Hair follicle dermal papilla cell (primary cell): ENCODE measurements around the gene TSPAN4. TPM values are rescaled to one million over a fixed set of nuclear protein-coding genes. Genes with fewer than 3 reads are reported as not detected.

ENCODE experiments used
- small RNA-seq: library from RNA; depleted of rRNA; stranded (forward); fragments of <200 nt; gene quantifications from one replicate; pipeline ENCODE3, GENCODE V24; 2012
- total RNA-seq: library from RNA; depleted of rRNA; stranded (reverse); fragments of >200 nt; gene quantifications from 2 replicates; pipeline ENCODE4 v1.2.3, GENCODE V29; 2012

Gene TSPAN4, protein sequence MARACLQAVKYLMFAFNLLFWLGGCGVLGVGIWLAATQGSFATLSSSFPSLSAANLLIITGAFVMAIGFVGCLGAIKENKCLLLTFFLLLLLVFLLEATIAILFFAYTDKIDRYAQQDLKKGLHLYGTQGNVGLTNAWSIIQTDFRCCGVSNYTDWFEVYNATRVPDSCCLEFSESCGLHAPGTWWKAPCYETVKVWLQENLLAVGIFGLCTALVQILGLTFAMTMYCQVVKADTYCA
- 129 and 138 TPM in 2 replicates for total RNA-seq

DNA sequence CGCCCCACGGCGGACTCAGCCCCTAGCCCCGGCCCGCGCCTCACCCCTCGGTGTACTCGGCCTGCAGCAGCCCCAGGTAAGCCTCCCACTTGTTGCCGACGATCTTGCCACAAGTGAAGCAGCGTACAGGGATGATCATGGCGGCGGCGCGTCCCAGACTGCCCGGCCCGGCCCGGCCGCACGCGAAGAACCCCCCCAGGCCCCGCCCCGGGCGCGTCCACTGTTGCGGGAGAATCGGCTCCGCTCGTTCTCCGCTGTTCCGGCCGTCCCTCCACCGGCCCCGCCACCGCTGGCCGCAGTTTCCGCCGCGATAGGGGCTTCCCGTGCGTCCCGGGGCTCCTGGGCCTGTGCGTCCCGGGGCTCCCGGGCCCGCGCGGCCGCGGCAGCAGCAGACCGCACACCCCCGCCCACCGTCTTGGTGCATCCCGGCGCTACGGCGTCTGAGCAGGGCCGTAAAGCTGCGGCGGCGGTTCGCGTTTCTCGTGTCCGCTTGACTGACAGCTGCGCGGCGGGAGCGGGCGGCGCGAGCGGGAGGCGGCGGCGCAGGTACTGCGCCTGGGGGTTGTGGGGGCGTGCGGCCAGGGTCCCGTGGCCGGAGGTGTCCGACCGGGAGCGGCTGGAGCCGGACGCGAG is at the start of gene TSPAN4, which contains the start of gene POLR2L:
TSS of gene TSPAN4 (plus strand) at position 483 of the 633 bp plus-strand sequence. CDS start 7,453 bp downstream, outside the sequence.
TSS of gene POLR2L (minus strand) at position 160 of the 633 bp plus-strand sequence. CDS start at position 139, 21 bp downstream.

DNA sequence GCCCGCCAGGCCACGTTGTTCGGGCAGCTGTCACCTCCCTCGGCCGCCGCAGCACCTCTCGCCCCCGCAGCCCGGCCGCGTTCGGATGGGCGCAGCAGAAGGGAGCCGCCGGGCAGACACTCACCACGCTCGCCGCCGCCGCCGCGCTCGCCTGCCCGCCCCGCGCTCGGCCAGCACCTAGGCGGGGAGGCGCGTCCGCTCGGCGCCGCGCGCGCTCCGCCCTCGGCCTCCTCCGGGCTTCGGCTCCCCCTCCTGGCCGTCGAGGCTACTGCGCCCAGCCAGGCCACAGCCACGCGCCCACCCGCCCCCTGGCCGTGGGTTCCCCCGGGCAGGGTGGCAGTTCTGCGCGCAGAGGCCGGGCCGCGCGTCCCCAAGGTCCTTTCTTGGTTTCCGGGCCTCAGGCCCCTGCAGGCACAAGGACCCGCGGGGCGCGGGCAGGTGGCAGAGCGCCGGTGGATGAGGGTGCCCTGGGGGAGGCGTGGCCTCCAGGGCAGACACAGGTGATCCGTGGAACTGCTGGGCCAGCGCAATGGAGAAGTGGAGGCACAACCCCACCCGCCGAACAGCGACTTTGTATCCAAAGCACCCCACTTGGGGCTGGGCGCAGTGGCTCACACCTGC is 44.4 kb upstream of the TSPAN4 start, which contains the start of gene SLC25A22:
TSS of gene SLC25A22 (minus strand) at position 189 of the 621 bp plus-strand sequence. CDS start 3,275 bp downstream, outside the sequence.

DNA sequence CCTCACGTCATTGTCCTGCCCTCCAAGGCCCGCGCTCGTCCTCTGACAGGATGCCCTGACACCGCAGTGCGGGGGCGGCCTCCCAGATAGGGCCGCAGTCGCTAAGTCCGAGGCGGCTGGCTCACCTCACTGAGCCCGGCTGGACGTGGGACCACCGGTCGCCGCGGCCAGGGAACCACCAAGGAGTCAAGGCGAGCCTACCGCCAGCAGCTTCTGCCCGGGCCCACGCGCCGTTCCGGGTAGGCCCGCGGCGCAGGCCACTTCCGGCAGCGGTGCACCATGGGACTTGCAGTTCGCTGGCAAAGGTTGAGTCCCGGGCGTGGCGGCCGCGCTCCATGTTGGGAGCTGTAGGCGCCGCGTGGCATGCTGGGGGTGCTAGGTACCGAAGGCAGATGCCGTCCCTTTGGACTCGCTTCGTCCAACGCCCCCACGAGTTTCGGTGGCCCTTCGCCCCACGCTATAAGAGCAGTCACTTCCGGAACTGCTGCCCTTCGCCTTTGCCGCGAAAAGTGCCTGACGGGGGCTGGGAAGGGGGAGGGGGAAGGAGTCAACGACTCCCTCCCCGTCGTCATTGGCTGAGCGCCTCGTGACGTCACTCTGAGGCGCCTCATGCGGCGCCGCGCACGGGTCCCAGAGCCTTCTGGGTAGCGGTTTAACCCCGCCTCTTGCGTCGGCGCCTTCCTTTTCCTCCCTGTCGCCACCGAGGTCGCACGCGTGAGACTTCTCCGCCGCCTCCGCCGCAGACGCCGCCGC is 33.2 kb upstream of the TSPAN4 start, which contains the start of gene RPLP2:
TSS of gene RPLP2 (plus strand) at position 681 of the 753 bp plus-strand sequence. CDS start 268 bp downstream, outside the sequence.

DNA sequence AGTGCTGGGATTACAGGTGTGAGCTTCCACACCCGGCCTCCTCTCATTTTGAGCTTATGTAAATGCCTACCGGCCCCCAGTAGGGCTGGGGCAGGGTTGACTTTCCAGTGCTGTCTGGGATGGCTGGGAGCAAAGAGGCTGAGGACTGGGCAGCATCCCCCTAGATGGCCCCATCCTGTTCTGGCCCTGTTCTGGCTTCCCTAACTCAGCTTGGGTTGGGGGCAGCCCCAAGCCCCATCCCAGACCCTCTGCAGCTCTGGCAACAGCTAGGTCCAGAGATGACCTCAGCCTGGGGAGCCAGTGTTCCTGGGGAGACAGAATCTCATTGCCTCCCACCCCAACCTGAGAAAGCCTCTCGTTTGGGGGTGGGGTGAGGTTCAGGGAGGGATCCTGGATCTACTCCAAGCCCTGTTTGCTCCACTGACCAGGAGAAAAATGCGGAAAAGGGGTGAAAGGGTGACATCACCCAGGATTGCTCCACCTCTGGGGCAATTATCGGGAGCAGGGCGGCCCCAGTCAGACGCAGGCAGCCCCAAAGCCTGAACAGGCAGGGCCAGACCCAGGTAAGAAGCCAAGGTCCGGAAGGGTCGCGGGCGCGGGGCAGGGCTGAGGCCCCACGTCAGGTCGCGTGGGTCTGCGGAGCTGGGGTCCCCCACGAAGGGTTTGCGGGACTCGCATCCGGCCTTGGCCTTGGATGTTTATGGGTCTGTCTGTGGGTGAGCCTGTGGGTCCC is 24.1 kb upstream of the TSPAN4 start, which contains the start of gene PNPLA2:
TSS of gene PNPLA2 (plus strand) at position 519 of the 733 bp plus-strand sequence. CDS start 805 bp downstream, outside the sequence.

DNA sequence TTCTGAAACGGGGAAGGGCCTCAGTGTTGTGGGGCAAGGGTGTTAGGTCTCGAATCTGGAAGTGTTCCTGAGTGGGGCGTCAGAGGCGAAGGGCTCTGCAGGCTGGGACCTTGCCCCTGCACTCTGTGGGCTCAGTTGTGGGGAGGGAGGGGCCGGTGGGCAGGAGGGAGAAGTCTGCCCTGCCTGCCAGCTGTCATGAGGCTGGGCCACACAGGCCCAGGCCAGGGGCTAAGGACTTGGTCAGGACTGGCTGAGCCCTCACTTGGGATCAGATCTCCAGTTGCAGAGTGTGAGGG is 14.8 kb upstream of the TSPAN4 start, which contains the start of gene CRACR2B:
TSS of gene CRACR2B (plus strand) at position 23 of the 296 bp plus-strand sequence. CDS start 689 bp downstream, outside the sequence.

DNA sequence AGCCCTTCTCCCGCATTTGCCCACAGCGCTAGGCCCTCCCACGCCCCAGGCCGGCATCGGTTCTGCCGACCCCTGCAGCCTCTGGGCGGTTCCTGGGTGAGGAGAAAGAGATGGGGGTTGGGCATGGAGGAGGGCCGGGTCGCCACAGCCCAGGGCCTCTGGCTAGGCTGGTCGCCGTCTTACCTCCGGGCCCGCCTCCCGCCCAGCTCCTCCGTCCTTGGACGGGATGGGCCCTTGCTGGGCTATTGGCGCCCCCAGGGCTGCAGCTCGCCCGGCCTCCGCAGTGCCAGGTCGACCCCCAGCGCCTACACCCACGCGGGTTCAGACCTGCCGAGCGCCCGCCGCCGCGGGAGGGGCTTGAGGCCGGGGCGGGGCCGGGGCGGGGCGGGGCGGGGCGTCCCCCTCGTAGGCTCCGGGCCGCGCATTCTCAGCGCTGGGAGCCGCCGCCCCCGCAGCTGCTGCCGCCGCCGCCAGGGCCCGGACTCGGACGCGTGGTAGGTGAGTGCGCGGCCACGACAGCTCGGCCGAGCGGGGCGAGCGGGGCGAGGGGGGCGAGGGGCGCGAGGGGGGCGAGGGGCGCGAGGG is 10.0 kb upstream of the TSPAN4 start, which contains the start of gene CD151:
TSS of gene CD151 (plus strand) at position 424 of the 585 bp plus-strand sequence. CDS start 3,118 bp downstream, outside the sequence.

DNA sequence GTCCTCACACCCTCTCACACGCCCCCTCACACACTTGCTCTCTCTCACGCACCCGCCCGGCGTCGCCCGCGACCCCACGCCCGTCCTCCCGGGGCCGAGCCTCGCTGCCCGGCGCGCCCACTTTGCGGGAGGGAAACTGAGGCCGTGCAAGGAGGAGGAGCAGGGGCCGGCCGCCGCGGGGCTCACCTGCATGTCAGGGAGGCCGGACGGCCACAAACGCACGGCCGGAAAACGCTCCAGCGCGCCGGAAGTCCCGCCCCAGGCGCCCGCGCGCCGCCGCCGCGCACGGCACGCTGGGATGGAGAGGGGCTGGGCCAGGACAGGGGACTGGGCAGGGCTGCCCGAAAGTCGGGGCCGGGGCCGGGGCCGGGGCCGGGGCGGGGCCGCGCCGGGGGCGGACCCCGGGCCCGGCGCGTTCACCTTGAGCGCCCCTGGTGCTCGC is 68.0 kb downstream of the TSPAN4 start, which contains the start of gene CHID1:
TSS of gene CHID1 (minus strand) at position 222 of the 442 bp plus-strand sequence. CDS start 5,994 bp downstream, outside the sequence.

Small RNA genes lying within 50 kb of the gene (small RNA-seq; reads per million reads assigned to genes)
- gene SNORA52, result not detected

Other genes starting within 250 kb of the TSPAN4 start
- gene IRF7, start 226.9 kb upstream of the TSPAN4 start, total RNA-seq, result 10.6 and 18.5 TPM in 2 replicates
- gene CDHR5, start 217.9 kb upstream of the TSPAN4 start, total RNA-seq, result not detected in 2 replicates
- gene SCT, start 215.7 kb upstream of the TSPAN4 start, total RNA-seq, result not detected in 2 replicates
- 0.12 and 0.32 TPM in 2 replicates for gene DRD4, start 205.6 kb upstream of the TSPAN4 start, total RNA-seq
- gene DEAF1, start 147.6 kb upstream of the TSPAN4 start, total RNA-seq, result 37.0 and 40.8 TPM in 2 replicates
- gene TMEM80, start 147.0 kb upstream of the TSPAN4 start, total RNA-seq, result 8.9 and 17.2 TPM in 2 replicates
- gene EPS8L2, start 136.6 kb upstream of the TSPAN4 start, total RNA-seq, result 19.3 and 31.7 TPM in 2 replicates
- gene TALDO1, start 95.4 kb upstream of the TSPAN4 start, total RNA-seq, result 92.8 and 94.2 TPM in 2 replicates
- gene GATD1, start 65.4 kb upstream of the TSPAN4 start, total RNA-seq, result 48.3 and 49.3 TPM in 2 replicates
- gene CEND1, start 52.8 kb upstream of the TSPAN4 start, total RNA-seq, result 0.97 and 1.9 TPM in 2 replicates
- gene SLC25A22, start 44.6 kb upstream of the TSPAN4 start, total RNA-seq, result 14.2 and 17.4 TPM in 2 replicates
- gene PIDD1, start 37.6 kb upstream of the TSPAN4 start, total RNA-seq, result 4.4 and 5.6 TPM in 2 replicates
- 47.4 and 134 TPM in 2 replicates for gene RPLP2, start 32.9 kb upstream of the TSPAN4 start, total RNA-seq
- 29.4 and 33.1 TPM in 2 replicates for gene PNPLA2, start 23.9 kb upstream of the TSPAN4 start, total RNA-seq
- 0.32 and 0.85 TPM in 2 replicates for gene CRACR2B, start 14.9 kb upstream of the TSPAN4 start, total RNA-seq
- gene CD151, start 9.9 kb upstream of the TSPAN4 start, total RNA-seq, result 283 and 456 TPM in 2 replicates
- gene POLR2L, start 323 bp upstream of the TSPAN4 start, total RNA-seq, result 67.7 and 69.6 TPM in 2 replicates
- gene CHID1, start 68.0 kb downstream of the TSPAN4 start, total RNA-seq, result 63.4 and 63.6 TPM in 2 replicates
- gene AP2A2, start 83.0 kb downstream of the TSPAN4 start, total RNA-seq, result 50.4 and 60.7 TPM in 2 replicates
- gene MUC6, start 193.9 kb downstream of the TSPAN4 start, total RNA-seq, result not detected in 2 replicates
- gene MUC2, start 232.0 kb downstream of the TSPAN4 start, total RNA-seq, result not detected in 2 replicates